IPS-18a (cell line): ENCODE data around the gene SIN3B.
A peak's percentile ranks its signal among the peaks of the same experiment; 100 is the strongest.

Experiments
- H3K27ac ChIP-seq: one replicate; pipeline ENCODE4 v1.5.1; 2013; ENCODE audit warnings: low read length
- H3K27me3 ChIP-seq: one replicate; pipeline ENCODE4 v1.6.1; 2013; ENCODE audit warnings: mild to moderate bottlenecking, low read length; ENCODE audit not compliant: control insufficient read depth, insufficient read depth
- H3K36me3 ChIP-seq: one replicate; pipeline ENCODE4 v1.6.1; 2013; ENCODE audit warnings: low read depth, low read length; ENCODE audit not compliant: control insufficient read depth
- H3K4me1 ChIP-seq: one replicate; pipeline ENCODE4 v1.6.1; 2013; ENCODE audit warnings: low read depth, low read length; ENCODE audit not compliant: control insufficient read depth
- H3K4me3 ChIP-seq: one replicate; pipeline ENCODE4 v1.5.1; 2013; ENCODE audit warnings: low read length
- H3K9ac ChIP-seq: one replicate; pipeline ENCODE4 v1.6.1; 2013; ENCODE audit warnings: mild to moderate bottlenecking, low read length, moderate library complexity
- H3K9me3 ChIP-seq: one replicate; pipeline ENCODE4 v1.6.1; 2013; ENCODE audit warnings: low read depth, low read length; ENCODE audit not compliant: control insufficient read depth

Gene SIN3B

GRCh38 chr19:16892868-16893685, 63.9 kb downstream of the SIN3B start:
- no peak overlapping the region for H3K9ac ChIP-seq
- no peak overlapping the region for H3K4me3 ChIP-seq
- H3K27me3 ChIP-seq, result peaks cover 18% of the 10 kb centered on the region
- no peak overlapping the region for H3K27ac ChIP-seq
- no peaks in the 10 kb centered on the region for H3K9me3 ChIP-seq
- H3K36me3 ChIP-seq, result no peaks in the 10 kb centered on the region
- H3K4me1 ChIP-seq, result no peaks in the 10 kb centered on the region

- Histone ChIP-seq H3K27me3 (peaks cover 24% of the 10 kb centered on the region), H3K4me3 (no peak overlapping the region), H3K9ac (no peak overlapping the region), H3K36me3 (no peaks in the 10 kb centered on the region), H3K4me1 (no peaks in the 10 kb centered on the region), H3K9me3 (no peaks in the 10 kb centered on the region), H3K27ac (no peak overlapping the region)
Measured at GRCh38 chr19:16893686-16893989, 64.4 kb downstream of the SIN3B start.

GRCh38 chr19:16894080-16894479, 64.9 kb downstream of the SIN3B start:
- Histone ChIP-seq H3K9ac (no peak overlapping the region), H3K4me1 (no peaks in the 10 kb centered on the region), H3K9me3 (no peaks in the 10 kb centered on the region), H3K36me3 (no peaks in the 10 kb centered on the region), H3K4me3 (no peak overlapping the region), H3K27me3 (peaks cover 26% of the 10 kb centered on the region), H3K27ac (no peak overlapping the region)

GRCh38 chr19:16895467-16896145, 66.4 kb downstream of the SIN3B start:
- no peaks in the 10 kb centered on the region for H3K36me3 ChIP-seq
- H3K9ac ChIP-seq, result no peak overlapping the region
- no peaks in the 10 kb centered on the region for H3K4me1 ChIP-seq
- no peaks in the 10 kb centered on the region for H3K9me3 ChIP-seq
- H3K4me3 ChIP-seq, result no peak overlapping the region
- H3K27ac ChIP-seq, result no peak overlapping the region
- H3K27me3 ChIP-seq, result peaks cover 26% of the 10 kb centered on the region

- Histone ChIP-seq H3K36me3 (no peaks in the 10 kb centered on the region), H3K9ac (no peak overlapping the region), H3K27me3 (peaks cover 26% of the 10 kb centered on the region), H3K9me3 (no peaks in the 10 kb centered on the region), H3K4me1 (no peaks in the 10 kb centered on the region), H3K4me3 (peak overlapping the region; percentile 63), H3K27ac (no peak overlapping the region)
Measured at GRCh38 chr19:16896146-16897028, 67.2 kb downstream of the SIN3B start.

GRCh38 chr19:16897029-16897855, 68.0 kb downstream of the SIN3B start:
- no peaks in the 10 kb centered on the region for H3K9me3 ChIP-seq
- H3K36me3 ChIP-seq, result no peaks in the 10 kb centered on the region
- no peak overlapping the region for H3K27ac ChIP-seq
- peaks cover 26% of the 10 kb centered on the region for H3K27me3 ChIP-seq
- H3K4me1 ChIP-seq, result no peaks in the 10 kb centered on the region
- no peak overlapping the region for H3K9ac ChIP-seq
- peak overlapping the region; percentile 63 for H3K4me3 ChIP-seq

- Histone ChIP-seq H3K4me1 (no peaks in the 10 kb centered on the region), H3K27ac (no peak overlapping the region)
Measured at GRCh38 chr19:16897856-16898161, 68.6 kb downstream of the SIN3B start.

GRCh38 chr19:16898361-16899015, 69.3 kb downstream of the SIN3B start:
- Histone ChIP-seq H3K9me3 (no peaks in the 10 kb centered on the region), H3K36me3 (no peaks in the 10 kb centered on the region), H3K9ac (no peak overlapping the region), H3K4me3 (no peak overlapping the region), H3K27ac (no peak overlapping the region), H3K4me1 (no peaks in the 10 kb centered on the region), H3K27me3 (peaks cover 26% of the 10 kb centered on the region)

More at GRCh38 chr19:16897856-16898161, 68.6 kb downstream of the SIN3B start:
- no peaks in the 10 kb centered on the region for H3K9me3 ChIP-seq
- H3K4me3 ChIP-seq, result peak overlapping the region; percentile 63
- no peak overlapping the region for H3K9ac ChIP-seq
- H3K36me3 ChIP-seq, result no peaks in the 10 kb centered on the region
- H3K27me3 ChIP-seq, result peaks cover 26% of the 10 kb centered on the region

- Histone ChIP-seq H3K4me3 (no peak overlapping the region), H3K4me1 (no peaks in the 10 kb centered on the region), H3K9me3 (no peaks in the 10 kb centered on the region), H3K9ac (no peak overlapping the region), H3K36me3 (no peaks in the 10 kb centered on the region), H3K27me3 (peaks cover 26% of the 10 kb centered on the region), H3K27ac (no peak overlapping the region)
Measured at GRCh38 chr19:16899566-16900075, 70.4 kb downstream of the SIN3B start.

GRCh38 chr19:16901491-16902175, 72.4 kb downstream of the SIN3B start:
- Histone ChIP-seq H3K4me1 (no peaks in the 10 kb centered on the region), H3K27ac (no peak overlapping the region), H3K9me3 (no peaks in the 10 kb centered on the region), H3K36me3 (no peaks in the 10 kb centered on the region), H3K9ac (no peak overlapping the region), H3K4me3 (no peak overlapping the region), H3K27me3 (peaks cover 14% of the 10 kb centered on the region)
